Brain microvascular endothelial cell (primary cell): ENCODE data around the gene ADGB.
A peak's percentile ranks its signal among the peaks of the same experiment; 100 is the strongest.

Experiments used
- DNase-seq: peaks from one replicate; pipeline ENCODE4 v3.0.0-alpha.2; 2020
- H3K27ac ChIP-seq: fragments of 250-450 bp; sonication (Bioruptor Pico); 2 replicates; pipeline ENCODE4 v1.5.1; 2020; ENCODE audit warnings: mild to moderate bottlenecking, moderate library complexity
- H3K27me3 ChIP-seq: fragments of 250-450 bp; sonication (Bioruptor Pico); replicated peaks from 2 replicates; pipeline ENCODE4 v1.5.1; 2020; ENCODE audit warnings: mild to moderate bottlenecking
- H3K36me3 ChIP-seq: fragments of 250-450 bp; sonication (Bioruptor Pico); replicated peaks from 2 replicates; pipeline ENCODE4 v1.5.1; 2020; ENCODE audit warnings: mild to moderate bottlenecking
- H3K4me3 ChIP-seq: 2 replicates; pipeline ENCODE4 v1.5.1; 2011; ENCODE audit warnings: low read depth, mild to moderate bottlenecking, control low read depth, low read length, moderate library complexity
- CTCF ChIP-seq: IDR thresholded peaks from 2 replicates; pipeline ENCODE4 v1.5.1; 2011; ENCODE audit warnings: low read depth, mild to moderate bottlenecking, moderate library complexity, low read length, control low read depth, inconsistent platforms; ENCODE audit errors: missing control alignments
- in situ Hi-C: cut with HindIII; loops from 2 replicates; pipeline ENCODE4 v1.10.0; 2017; ENCODE audit warnings: low sequenced_read_pairs, low pct_ligation_motif_present

The ADGB gene

GRCh38 chr6:146770965-146771735 lies 172.4 kb downstream of the ADGB start:
- in situ Hi-C loops: no loop called here
- Histone ChIP-seq H3K27ac (no peak overlapping the region), H3K4me3 (no peak overlapping the region), H3K27me3 (no peaks in the 10 kb centered on the region), H3K36me3 (no peaks in the 10 kb centered on the region)
- TF ChIP-seq CTCF: no peak
- no peak for DNase-seq

- Histone ChIP-seq H3K27ac (no peak overlapping the region), H3K27me3 (no peaks in the 10 kb centered on the region), H3K4me3 (no peak overlapping the region), H3K36me3 (no peaks in the 10 kb centered on the region)
- in situ Hi-C loops: no loop called here
- DNase-seq: no peak
- no peak for TF ChIP-seq CTCF
Measured at GRCh38 chr6:146775220-146775619, 176.4 kb downstream of the ADGB start.

- Histone ChIP-seq H3K4me3 (no peak overlapping the region), H3K27ac (no peak overlapping the region), H3K27me3 (no peaks in the 10 kb centered on the region), H3K36me3 (no peaks in the 10 kb centered on the region)
- TF ChIP-seq CTCF: no peak
- in situ Hi-C loops: no loop called here
- no peak for DNase-seq
Measured at GRCh38 chr6:146781836-146782235, 183.1 kb downstream of the ADGB start.

GRCh38 chr6:146785001-146785585 lies 186.3 kb downstream of the ADGB start:
- in situ Hi-C loops: no loop called here
- Histone ChIP-seq H3K4me3 (no peak overlapping the region), H3K27ac (no peak overlapping the region), H3K36me3 (no peaks in the 10 kb centered on the region), H3K27me3 (no peaks in the 10 kb centered on the region)
- DNase-seq: peak; percentile 53
- peak; percentile 58 for TF ChIP-seq CTCF

GRCh38 chr6:146787876-146788508 lies 189.2 kb downstream of the ADGB start:
- in situ Hi-C loops: no loop called here
- Histone ChIP-seq H3K27me3 (no peaks in the 10 kb centered on the region), H3K36me3 (no peaks in the 10 kb centered on the region), H3K27ac (no peak overlapping the region), H3K4me3 (no peak overlapping the region)
- no peak for DNase-seq
- no peak for TF ChIP-seq CTCF
